Stimulated activated CD8-positive, alpha-beta memory T cell treated with anti-CD3 and anti-CD28 coated beads, Interleukin-7, amount 100 ng/mL, for 1 hour (primary cell): Measurements from ENCODE around the gene EVI5.
"Not testable (repeated sequence)": the region's sequence is repeated elsewhere in the genome, so short reads cannot be mapped to it uniquely, and the experiment has no call there.

ENCODE experiments used
- DNase-seq, 2 donors: peaks; one replicate each; pipeline ENCODE4 v3.0.0-alpha.2; 2020; ENCODE audit warnings: low read depth in 2 of 2

The EVI5 gene

DNA sequence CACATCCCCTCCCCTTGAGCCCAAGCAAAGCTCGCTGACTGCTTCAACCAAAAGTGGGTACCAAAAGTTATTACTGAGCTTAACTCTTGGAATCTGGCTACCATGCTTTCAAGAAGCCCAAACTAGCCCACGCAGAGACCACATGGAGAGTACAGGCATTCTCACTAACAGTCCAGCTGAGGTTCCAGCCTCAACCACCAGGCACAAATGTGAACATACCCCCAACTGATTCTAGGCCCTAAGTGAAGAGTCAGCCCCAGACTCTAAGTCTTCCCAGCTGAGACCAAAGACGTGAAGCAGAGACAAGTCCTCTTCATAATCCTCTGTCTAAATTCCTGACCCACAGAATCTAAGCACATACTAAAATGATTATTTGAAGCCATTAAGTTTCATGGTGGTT is 36.8 kb downstream of the EVI5 start:
- DNase-seq = no peak

DNA sequence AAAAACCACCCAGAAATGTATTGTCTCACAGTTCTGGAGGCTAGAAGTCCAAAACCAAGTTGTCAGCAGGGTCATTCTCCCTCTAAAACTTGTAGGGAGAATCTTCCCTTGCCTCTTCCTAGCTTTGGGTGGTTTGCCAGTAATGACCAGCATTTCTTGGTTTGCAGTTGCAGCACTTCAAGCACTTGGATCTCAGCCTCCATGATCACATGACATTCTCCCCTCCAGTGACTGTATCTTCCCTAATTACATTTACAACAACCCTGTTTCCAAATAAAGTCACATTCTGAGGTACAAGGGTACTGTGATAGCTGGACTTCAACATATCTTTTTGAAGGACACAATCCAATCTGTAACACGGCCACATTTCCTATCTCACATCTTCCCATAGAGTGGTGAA is 37.2 kb downstream of the EVI5 start:
- no peak for DNase-seq

DNA sequence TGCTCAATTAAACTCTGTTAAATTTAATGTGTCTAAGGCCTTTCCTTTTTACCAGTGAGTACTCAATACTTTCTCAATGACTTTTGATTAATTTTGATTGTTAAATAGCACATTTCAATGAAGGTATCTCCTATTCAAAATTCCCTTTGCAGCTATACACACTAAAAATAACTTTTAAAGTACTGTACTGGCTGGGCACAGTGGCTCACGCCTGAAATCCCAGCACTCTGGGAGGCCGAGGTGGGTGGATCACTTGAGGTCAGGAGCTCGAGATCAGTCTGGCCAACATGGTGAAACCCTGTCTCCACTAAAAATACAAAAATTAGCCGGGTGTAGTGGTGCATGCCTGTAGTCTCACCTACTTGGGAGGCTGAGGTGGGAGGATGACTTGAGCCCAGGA is 38.7 kb downstream of the EVI5 start:
- DNase-seq = not testable (repeated sequence)

GRCh38 chr1:92743221-92743620 is 41.7 kb downstream of the EVI5 start:
- no peak for DNase-seq

GRCh38 chr1:92739669-92740524 is 45.0 kb downstream of the EVI5 start:
- DNase-seq = no peak

- DNase-seq = no peak
These were observed 48.5 kb downstream of the EVI5 start for GRCh38 chr1:92736395-92736794.

DNA sequence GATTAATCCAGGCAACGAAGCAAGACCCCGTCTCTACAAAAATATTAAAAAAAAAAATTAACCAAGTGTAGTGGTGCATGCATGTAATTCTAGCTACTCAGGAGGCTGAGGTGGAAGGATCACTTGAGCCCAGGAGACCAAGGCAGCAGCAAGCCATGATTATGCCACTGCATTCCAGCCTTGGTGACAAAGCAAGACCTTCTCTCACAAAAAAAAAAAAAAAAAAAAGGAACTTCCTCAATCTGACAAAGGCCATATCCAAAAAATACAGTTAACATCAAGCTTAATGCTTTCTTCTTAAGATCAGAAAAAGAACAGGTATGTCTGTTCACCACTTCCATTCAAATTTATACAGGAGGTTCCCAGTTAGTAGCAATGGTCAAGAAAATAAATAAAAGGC is 54.4 kb downstream of the EVI5 start:
- DNase-seq = no peak

DNA sequence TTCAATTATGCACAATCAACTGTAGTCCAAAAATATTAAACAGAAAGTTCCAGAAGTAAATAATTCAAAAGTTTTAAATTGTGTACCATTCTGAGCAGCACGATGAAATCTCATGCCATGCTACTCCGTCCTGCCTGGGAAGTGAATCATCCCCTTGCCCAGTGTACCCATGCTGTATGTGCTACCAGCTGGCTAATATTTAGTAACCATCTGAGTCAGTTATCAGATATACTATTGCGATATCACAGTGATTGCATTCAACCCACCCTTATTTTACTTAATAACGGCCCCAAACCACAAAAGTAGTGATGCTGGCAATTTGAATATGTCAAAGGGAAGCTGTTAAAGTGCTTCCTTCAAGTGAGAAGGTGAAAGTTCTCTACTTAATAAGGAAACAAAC is 56.2 kb downstream of the EVI5 start:
- DNase-seq = no peak

DNA sequence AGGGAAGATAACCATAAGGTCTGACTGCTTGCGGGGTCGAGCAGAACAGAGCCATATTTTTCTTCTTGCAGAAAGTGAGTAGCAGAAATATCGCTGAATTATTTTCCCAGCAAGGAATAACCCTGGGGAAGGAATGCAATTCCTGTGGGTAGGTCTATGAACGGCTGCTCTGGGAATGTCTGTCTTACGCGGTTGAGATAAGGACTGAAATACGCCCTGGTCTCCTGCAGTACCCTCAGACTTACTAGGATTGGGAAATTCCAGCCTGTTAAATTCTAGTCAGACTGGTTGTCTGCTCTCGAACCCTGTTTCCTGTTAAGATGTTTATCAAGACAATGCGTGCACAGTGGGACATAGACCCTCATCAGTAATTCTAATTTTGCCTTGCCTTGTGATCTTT is 61.2 kb downstream of the EVI5 start:
- DNase-seq = not testable (repeated sequence)

DNA sequence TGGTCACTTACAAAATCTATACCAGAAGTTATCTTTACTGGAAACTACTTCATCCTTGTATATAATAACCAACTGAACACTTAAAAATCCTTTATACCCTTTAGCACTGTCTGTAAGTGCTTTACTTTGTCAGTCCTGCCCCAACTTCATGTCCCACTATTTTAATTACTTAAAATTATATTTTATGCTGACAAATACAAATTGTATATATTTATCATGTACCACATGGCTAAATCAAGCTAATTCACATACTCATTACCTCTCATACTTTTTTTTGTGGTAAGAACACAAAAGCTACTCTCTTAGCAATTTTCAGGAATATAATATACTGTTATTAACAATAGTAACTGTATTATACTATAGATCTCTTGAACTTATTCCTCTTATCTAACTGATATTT is 63.0 kb downstream of the EVI5 start:
- no peak for DNase-seq

GRCh38 chr1:92721157-92721556 is 63.8 kb downstream of the EVI5 start:
- DNase-seq = not testable (repeated sequence)

- not testable (repeated sequence) for DNase-seq
These were observed 69.4 kb downstream of the EVI5 start for GRCh38 chr1:92715476-92715951.

- no peak for DNase-seq
These were observed 71.0 kb downstream of the EVI5 start for GRCh38 chr1:92713939-92714338.

GRCh38 chr1:92711473-92712165 is 73.3 kb downstream of the EVI5 start:
- DNase-seq = no peak

DNA sequence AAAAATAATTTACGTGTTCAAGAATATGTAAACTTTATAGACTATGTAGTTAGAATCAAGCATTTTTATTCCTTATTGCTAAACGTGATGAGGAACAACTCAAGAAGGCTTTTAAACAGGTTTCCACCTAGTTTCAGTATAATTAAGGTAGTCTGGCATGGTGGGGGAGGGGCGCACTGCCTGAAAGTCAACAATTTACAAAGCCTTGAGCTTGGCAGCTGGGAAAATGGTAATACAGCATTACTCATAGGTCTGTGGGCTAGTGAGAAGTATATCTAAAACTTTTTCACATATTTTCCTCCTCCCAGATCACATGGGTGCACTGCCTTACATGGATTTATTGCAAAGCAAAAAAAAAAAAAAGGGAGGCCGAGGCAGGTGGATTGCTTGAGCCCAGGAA is 75.2 kb downstream of the EVI5 start:
- DNase-seq = no peak

- DNase-seq = no peak
These were observed 76.4 kb downstream of the EVI5 start for GRCh38 chr1:92708368-92708950.

DNA sequence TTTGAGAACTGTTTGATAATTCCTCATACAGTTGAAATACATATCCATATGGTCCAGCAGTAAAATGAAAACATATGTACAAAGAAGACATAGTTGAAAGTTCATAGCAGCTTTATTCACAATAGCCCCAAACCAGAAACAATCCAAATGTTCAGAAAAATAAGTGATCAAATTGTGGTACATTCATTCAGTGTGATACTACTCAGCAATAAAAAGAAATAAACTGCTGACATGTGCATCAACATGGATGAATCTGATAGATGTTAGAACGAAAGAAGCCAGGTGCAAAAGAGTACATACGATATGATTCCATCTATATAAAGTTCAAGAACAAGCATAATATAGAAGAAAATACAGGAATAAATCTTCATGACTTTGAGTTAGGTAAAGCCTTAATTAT is 77.2 kb downstream of the EVI5 start:
- no peak for DNase-seq

GRCh38 chr1:92707292-92707691 is 77.6 kb downstream of the EVI5 start:
- DNase-seq = no peak

GRCh38 chr1:92705446-92705845 is 79.5 kb downstream of the EVI5 start:
- DNase-seq = no peak

- no peak for DNase-seq
These were observed 83.8 kb downstream of the EVI5 start for GRCh38 chr1:92701147-92701546.

DNA sequence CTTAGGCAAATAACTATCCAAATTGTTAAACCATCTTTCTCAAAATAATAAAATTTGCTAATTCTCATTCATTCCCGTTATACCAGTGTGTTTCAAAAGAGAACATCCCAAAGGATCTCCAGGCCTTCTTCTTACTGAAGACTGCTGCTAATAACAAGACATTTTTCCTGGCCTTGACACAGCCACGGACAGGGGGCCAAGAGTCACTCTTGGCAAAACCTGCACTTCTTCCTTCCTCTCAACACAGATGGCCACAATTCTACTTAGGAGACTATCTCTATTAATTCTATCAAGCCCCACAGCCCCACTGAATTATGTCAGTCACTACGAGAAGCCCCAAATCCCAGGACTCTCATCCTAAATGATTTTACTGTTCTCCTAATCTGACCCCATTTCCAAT is 86.0 kb downstream of the EVI5 start:
- DNase-seq = no peak

- no peak for DNase-seq
These were observed 89.8 kb downstream of the EVI5 start for GRCh38 chr1:92695104-92695503.

DNA sequence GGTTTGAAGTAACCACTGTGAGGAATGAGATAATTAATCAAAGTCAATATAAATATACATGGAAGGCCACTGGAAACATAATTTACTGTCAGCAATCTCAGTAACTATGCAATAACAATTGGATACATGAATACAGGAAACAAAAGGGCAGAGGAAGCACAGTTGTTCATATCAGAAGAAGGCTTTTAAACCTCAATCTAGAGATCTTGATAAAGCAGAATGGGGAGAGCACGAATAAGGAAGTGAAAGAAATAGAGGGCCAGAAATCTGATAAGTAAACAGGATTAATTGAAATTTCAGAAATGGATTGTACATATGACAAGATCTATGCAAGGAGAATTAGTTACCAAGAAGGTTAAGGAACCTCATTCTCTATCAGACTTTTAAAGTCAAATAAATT is 93.0 kb downstream of the EVI5 start:
- no peak for DNase-seq
